Measurements from ENCODE around the gene WWC1. TPM values are rescaled to one million over a fixed set of nuclear protein-coding genes. Genes with fewer than 3 reads are reported as not detected.
A peak's percentile ranks its signal among the peaks of the same experiment; 100 is the strongest.

WWC1 gene
- total and polyA plus RNA-seq, 9 of the 15 experiments (the other 6 are each of a cell fraction or from before 2014, with no cell fraction given), result under 0.01 to 0.54 (median 0.42) TPM; not detected in 6

DNA sequence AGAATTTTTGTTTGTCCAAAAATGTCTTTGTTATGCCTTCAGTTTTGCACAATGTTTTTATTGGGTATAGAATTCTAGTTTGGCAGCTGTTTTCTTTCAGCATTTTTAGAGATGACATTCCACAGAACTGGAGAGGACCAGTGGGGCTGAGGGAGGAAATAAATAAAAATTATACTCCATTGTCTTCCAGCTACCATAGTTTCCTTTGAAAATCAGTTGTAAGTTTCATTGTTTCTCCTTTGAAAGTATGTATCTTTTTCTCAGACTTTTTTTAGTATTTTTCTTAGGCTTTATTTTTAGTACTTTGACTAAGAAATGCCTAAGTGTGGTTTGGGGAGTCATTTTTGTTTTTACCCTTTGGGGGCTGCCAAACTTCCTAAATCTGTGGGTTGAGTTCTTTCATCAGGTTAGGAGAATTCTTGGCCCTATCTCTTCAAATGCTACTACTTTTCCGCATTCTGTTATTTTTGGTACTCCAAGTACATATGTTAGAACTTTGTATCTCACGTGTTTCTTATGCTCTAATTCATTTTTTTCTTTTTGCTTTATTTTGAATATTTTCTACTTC, 222.5 kb downstream of the WWC1 start:
- H3K9me3 ChIP-seq (replicated peaks; ENCODE audit: control insufficient read depth, insufficient read depth, low read depth, low read length), result peaks cover 5% of the 10 kb centered on the region; the same call in 1 of the 2 replicates
- no peaks in the 10 kb centered on the region for H3K27me3 ChIP-seq (ENCODE audit: control insufficient read depth in 2 of 2, insufficient read depth in 2 of 2, low read length in 2 of 2)
- H3K4me3 ChIP-seq, result no peak overlapping the region
- no peaks in the 10 kb centered on the region for H3K4me1 ChIP-seq (replicated peaks in 1 of 2; ENCODE audit: control insufficient read depth in 2 of 2, insufficient read depth in 2 of 2, low read length in 2 of 2)
- ATAC-seq, result no peak
- intact Hi-C loops (cut with micrococcal nuclease), result no loop called here
- H4K20me1 ChIP-seq (replicated peaks; ENCODE audit: control insufficient read depth, insufficient read depth, low read length), result no peaks in the 10 kb centered on the region
- CTCF ChIA-PET (ENCODE audit: low intra/inter-chr PET ratio), result no interaction called here
- H3K9me1 ChIP-seq (ENCODE audit: control insufficient read depth, insufficient read depth, low read length), result no peaks in the 10 kb centered on the region
- POLR2A ChIA-PET, result interaction anchor here (0.8 kb wide), 1 partner anchor 15 kb away, joined by 3 read pairs; no protein-coding TSS in a partner anchor
- H3K36me3 ChIP-seq (ENCODE audit: control insufficient read depth, insufficient read depth, low read length), result peaks cover 98% of the 10 kb centered on the region
- WGBS (ENCODE audit: insufficient coverage, low coverage, missing lambda C conversion rate), result 96% methylated on average over 2 of the region's 2 CpGs
- H3K4me2 ChIP-seq (ENCODE audit: insufficient read depth, low read length), result no peak overlapping the region
- H3K27ac ChIP-seq (ENCODE audit: extremely low read depth, low read depth, low read length), result no peak overlapping the region
- DNase-seq (ENCODE audit: extremely low read depth in 1 of 4, low spot score in 3 of 4), result no peak
- no peaks in the 10 kb centered on the region for H3K79me2 ChIP-seq (ENCODE audit: control insufficient read depth, insufficient read depth, low read length)
- FAIRE-seq, result no peak
- no peak overlapping the region for H2AFZ ChIP-seq (ENCODE audit: low read depth, low read length)
- BruUV-seq (replicated peaks), result no TSS peak
- in situ Hi-C loops (cut with MboI), result no loop called here
- no peak overlapping the region for H3K9ac ChIP-seq (ENCODE audit: insufficient read depth in 1 of 2, low read depth in 2 of 2, low read length in 2 of 2)
- TF ChIP-seq, protein P1, sequence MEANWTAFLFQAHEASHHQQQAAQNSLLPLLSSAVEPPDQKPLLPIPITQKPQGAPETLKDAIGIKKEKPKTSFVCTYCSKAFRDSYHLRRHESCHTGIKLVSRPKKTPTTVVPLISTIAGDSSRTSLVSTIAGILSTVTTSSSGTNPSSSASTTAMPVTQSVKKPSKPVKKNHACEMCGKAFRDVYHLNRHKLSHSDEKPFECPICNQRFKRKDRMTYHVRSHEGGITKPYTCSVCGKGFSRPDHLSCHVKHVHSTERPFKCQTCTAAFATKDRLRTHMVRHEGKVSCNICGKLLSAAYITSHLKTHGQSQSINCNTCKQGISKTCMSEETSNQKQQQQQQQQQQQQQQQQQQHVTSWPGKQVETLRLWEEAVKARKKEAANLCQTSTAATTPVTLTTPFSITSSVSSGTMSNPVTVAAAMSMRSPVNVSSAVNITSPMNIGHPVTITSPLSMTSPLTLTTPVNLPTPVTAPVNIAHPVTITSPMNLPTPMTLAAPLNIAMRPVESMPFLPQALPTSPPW (CRISPR knock-in tag; IDR thresholded peaks at IDR 0.05), result no peak
- TF ChIP-seq BRD4 (IDR thresholded peaks at IDR 0.05) (no peak), FIP1L1 (IDR thresholded peaks at IDR 0.05; ENCODE audit: low read depth, low read length, poor library complexity, severe bottlenecking) (no peak), TFAM (CRISPR knock-in tag; conservative IDR thresholded peaks at IDR 0.05) (no peak), TRIM28 (IDR thresholded peaks at IDR 0.05) (peak; percentile 88), CXXC5 (CRISPR knock-in tag; IDR thresholded peaks at IDR 0.05) (no peak), CBX3 (IDR thresholded peaks at IDR 0.05; ENCODE audit: borderline replicate concordance in 1 of 2, low read length in 2 of 2) (peak in 1 of 2 experiments; percentile 75; a peak in 1 of 3 replicates), ZNF277 (CRISPR knock-in tag; IDR thresholded peaks at IDR 0.05; ENCODE audit: borderline replicate concordance) (no peak), TRIM24 (IDR thresholded peaks at IDR 0.05) (peak in 1 of 2 experiments; percentile 26; a peak in 1 of 4 replicates), FOXA1 (IDR thresholded peaks at IDR 0.05; ENCODE audit: borderline replicate concordance) (no peak), BCL6 (CRISPR knock-in tag; IDR thresholded peaks at IDR 0.05) (no peak), GTF2F1 (IDR thresholded peaks at IDR 0.05; ENCODE audit: low read depth, low read length) (no peak), CBX5 (IDR thresholded peaks at IDR 0.05; ENCODE audit: borderline replicate concordance, low read depth) (0 out of 2 replicates have a peak, but pooled peaks have one; percentile 27), AFF1 (IDR thresholded peaks at IDR 0.05; ENCODE audit: low read depth in 1 of 2, partially characterized antibody in 2 of 2) (no peak)
- TF ChIP-seq, protein P2, sequence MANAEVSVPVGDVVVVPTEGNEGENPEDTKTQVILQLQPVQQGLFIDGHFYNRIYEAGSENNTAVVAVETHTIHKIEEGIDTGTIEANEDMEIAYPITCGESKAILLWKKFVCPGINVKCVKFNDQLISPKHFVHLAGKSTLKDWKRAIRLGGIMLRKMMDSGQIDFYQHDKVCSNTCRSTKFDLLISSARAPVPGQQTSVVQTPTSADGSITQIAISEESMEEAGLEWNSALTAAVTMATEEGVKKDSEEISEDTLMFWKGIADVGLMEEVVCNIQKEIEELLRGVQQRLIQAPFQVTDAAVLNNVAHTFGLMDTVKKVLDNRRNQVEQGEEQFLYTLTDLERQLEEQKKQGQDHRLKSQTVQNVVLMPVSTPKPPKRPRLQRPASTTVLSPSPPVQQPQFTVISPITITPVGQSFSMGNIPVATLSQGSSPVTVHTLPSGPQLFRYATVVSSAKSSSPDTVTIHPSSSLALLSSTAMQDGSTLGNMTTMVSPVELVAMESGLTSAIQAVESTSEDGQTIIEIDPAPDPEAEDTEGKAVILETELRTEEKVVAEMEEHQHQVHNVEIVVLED (CRISPR knock-in tag; IDR thresholded peaks at IDR 0.05), result no peak

Measured in K562 (cell line).